Neural crest cell (in vitro differentiated cells): ENCODE measurements around the gene WLS. TPM values are rescaled to one million over a fixed set of nuclear protein-coding genes. Genes with fewer than 3 reads are reported as not detected.

Experiments used
- DNase-seq: peaks from one replicate; pipeline ENCODE4 v3.0.0; 2021; ENCODE audit warnings: low read depth, mixed read lengths, low spot score
- H3K27ac Mint-ChIP-seq: one replicate; pipeline ENCODE4 v1.8.0; 2021; ENCODE audit warnings: mild to moderate bottlenecking, mixed read lengths; ENCODE audit not compliant: unreplicated experiment
- H3K27me3 Mint-ChIP-seq: 2 replicates; pipeline ENCODE4 v1.8.0; 2021; ENCODE audit warnings: low read depth, mild to moderate bottlenecking, mixed read lengths
- H3K36me3 Mint-ChIP-seq: 2 replicates; pipeline ENCODE4 v1.8.0; 2021; ENCODE audit warnings: low read depth, mild to moderate bottlenecking, mixed read lengths
- H3K4me1 Mint-ChIP-seq: 2 replicates; pipeline ENCODE4 v1.8.0; 2021; ENCODE audit warnings: mixed read lengths
- H3K4me3 Mint-ChIP-seq: one replicate; pipeline ENCODE4 v1.8.0; 2021; ENCODE audit warnings: mild to moderate bottlenecking, mixed read lengths
- H3K9me3 Mint-ChIP-seq: 2 replicates; pipeline ENCODE4 v1.8.0; 2021; ENCODE audit warnings: mixed read lengths
- CTCF ChIP-seq: fragments of 200-600 bp; sonication (generic); conservative IDR thresholded peaks from 2 replicates; pipeline ENCODE4 v1.5.0; 2021; ENCODE audit warnings: antibody characterized with exemption, mild to moderate bottlenecking
- total RNA-seq: library from RNA; stranded (reverse); gene quantifications from 2 replicates; pipeline ENCODE4 v1.2.1, GENCODE V29; 2021

WLS gene
- total RNA-seq, 1 donor from 2014 or later: 152 TPM

GRCh38 chr1:68205794-68206358 is 26.4 kb downstream of the WLS start:
- Mint-ChIP-seq H3K9me3 (no peaks in the 10 kb centered on the region), H3K36me3 (peaks cover 2% of the 10 kb centered on the region), H3K4me1 (peaks cover 37% of the 10 kb centered on the region), H3K27ac (no peak overlapping the region), H3K4me3 (no peak overlapping the region), H3K27me3 (no peaks in the 10 kb centered on the region)
- no peak for TF ChIP-seq CTCF
- DNase-seq: no peak

GRCh38 chr1:68204977-68205630 is 27.2 kb downstream of the WLS start:
- H3K9me3 Mint-ChIP-seq: no peaks in the 10 kb centered on the region
- H3K27ac Mint-ChIP-seq: no peak overlapping the region
- no peak for DNase-seq
- no peaks in the 10 kb centered on the region for H3K27me3 Mint-ChIP-seq
- no peak overlapping the region for H3K4me3 Mint-ChIP-seq
- peak; percentile 41 for TF ChIP-seq CTCF
- H3K36me3 Mint-ChIP-seq: peaks cover 2% of the 10 kb centered on the region
- H3K4me1 Mint-ChIP-seq: peaks cover 29% of the 10 kb centered on the region

GRCh38 chr1:68202239-68202832 is 30.0 kb downstream of the WLS start:
- Mint-ChIP-seq H3K9me3 (no peaks in the 10 kb centered on the region), H3K27me3 (no peaks in the 10 kb centered on the region), H3K4me1 (peaks cover 40% of the 10 kb centered on the region), H3K36me3 (no peaks in the 10 kb centered on the region), H3K4me3 (no peak overlapping the region), H3K27ac (no peak overlapping the region)
- no peak for TF ChIP-seq CTCF
- no peak for DNase-seq

- DNase-seq: no peak
- H3K27ac Mint-ChIP-seq: no peak overlapping the region
- H3K4me1 Mint-ChIP-seq: peaks cover 38% of the 10 kb centered on the region
- no peaks in the 10 kb centered on the region for H3K9me3 Mint-ChIP-seq
- no peaks in the 10 kb centered on the region for H3K27me3 Mint-ChIP-seq
- no peaks in the 10 kb centered on the region for H3K36me3 Mint-ChIP-seq
- H3K4me3 Mint-ChIP-seq: no peak overlapping the region
- no peak for TF ChIP-seq CTCF
These were observed 30.6 kb downstream of the WLS start for GRCh38 chr1:68201546-68202238.

GRCh38 chr1:68199603-68200002 is 32.7 kb downstream of the WLS start:
- TF ChIP-seq CTCF: no peak
- Mint-ChIP-seq H3K4me3 (no peak overlapping the region), H3K27me3 (no peaks in the 10 kb centered on the region), H3K9me3 (no peaks in the 10 kb centered on the region), H3K36me3 (no peaks in the 10 kb centered on the region), H3K27ac (no peak overlapping the region), H3K4me1 (peaks cover 26% of the 10 kb centered on the region)
- DNase-seq: no peak
